Measurements from ENCODE around the gene SSBP3. TPM values are rescaled to one million over a fixed set of nuclear protein-coding genes. Genes with fewer than 3 reads are reported as not detected.

SSBP3 gene
- total RNA-seq, 1 donor from 2014 or later: 51.0 TPM

- H3K27me3 ChIP-seq: no peaks in the 10 kb centered on the region
- no peak overlapping the region for H3K27ac ChIP-seq
- H3K9me3 ChIP-seq: no peaks in the 10 kb centered on the region
- TF ChIP-seq, protein P1, sequence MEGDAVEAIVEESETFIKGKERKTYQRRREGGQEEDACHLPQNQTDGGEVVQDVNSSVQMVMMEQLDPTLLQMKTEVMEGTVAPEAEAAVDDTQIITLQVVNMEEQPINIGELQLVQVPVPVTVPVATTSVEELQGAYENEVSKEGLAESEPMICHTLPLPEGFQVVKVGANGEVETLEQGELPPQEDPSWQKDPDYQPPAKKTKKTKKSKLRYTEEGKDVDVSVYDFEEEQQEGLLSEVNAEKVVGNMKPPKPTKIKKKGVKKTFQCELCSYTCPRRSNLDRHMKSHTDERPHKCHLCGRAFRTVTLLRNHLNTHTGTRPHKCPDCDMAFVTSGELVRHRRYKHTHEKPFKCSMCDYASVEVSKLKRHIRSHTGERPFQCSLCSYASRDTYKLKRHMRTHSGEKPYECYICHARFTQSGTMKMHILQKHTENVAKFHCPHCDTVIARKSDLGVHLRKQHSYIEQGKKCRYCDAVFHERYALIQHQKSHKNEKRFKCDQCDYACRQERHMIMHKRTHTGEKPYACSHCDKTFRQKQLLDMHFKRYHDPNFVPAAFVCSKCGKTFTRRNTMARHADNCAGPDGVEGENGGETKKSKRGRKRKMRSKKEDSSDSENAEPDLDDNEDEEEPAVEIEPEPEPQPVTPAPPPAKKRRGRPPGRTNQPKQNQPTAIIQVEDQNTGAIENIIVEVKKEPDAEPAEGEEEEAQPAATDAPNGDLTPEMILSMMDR (IDR thresholded peaks at IDR 0.05): no peak
- no peak overlapping the region for H3K4me3 ChIP-seq
- intact Hi-C loops (cut with DNase I): no loop called here
- peaks cover 0 to 3% of the 10 kb centered on the region in 2 donors for H3K36me3 ChIP-seq
- peaks cover 4 to 19% of the 10 kb centered on the region in 2 donors for H3K4me1 ChIP-seq
- DNase-seq (ENCODE audit: low spot score in 2 of 2): no peak
These were observed 47.6 kb downstream of the SSBP3 start for GRCh38 chr1:54358503-54359168.

GRCh38 chr1:54357967-54358366 lies 48.2 kb downstream of the SSBP3 start:
- Histone ChIP-seq H3K9me3 (no peaks in the 10 kb centered on the region), H3K4me3 (no peak overlapping the region), H3K27me3 (no peaks in the 10 kb centered on the region), H3K36me3 (peaks cover 0 to 3% of the 10 kb centered on the region in 2 donors), H3K27ac (no peak overlapping the region), H3K4me1 (peaks cover 4 to 19% of the 10 kb centered on the region in 2 donors)
- intact Hi-C loops (cut with DNase I): no loop called here
- no peak for DNase-seq (ENCODE audit: low spot score in 2 of 2)
- TF ChIP-seq, protein P1 (IDR thresholded peaks at IDR 0.05): no peak

- H3K4me3 ChIP-seq: no peak overlapping the region
- no peaks in the 10 kb centered on the region for H3K27me3 ChIP-seq
- intact Hi-C loops (cut with DNase I): no loop called here
- no peak overlapping the region for H3K27ac ChIP-seq
- no peaks in the 10 kb centered on the region for H3K9me3 ChIP-seq
- TF ChIP-seq, protein P1 (IDR thresholded peaks at IDR 0.05): no peak
- DNase-seq (ENCODE audit: low spot score in 2 of 2): no peak
- peaks cover 0 to 3% of the 10 kb centered on the region in 2 donors for H3K36me3 ChIP-seq
- peaks cover 4 to 22% of the 10 kb centered on the region in 2 donors for H3K4me1 ChIP-seq
These were observed 49.5 kb downstream of the SSBP3 start for GRCh38 chr1:54356680-54357147.

DNA sequence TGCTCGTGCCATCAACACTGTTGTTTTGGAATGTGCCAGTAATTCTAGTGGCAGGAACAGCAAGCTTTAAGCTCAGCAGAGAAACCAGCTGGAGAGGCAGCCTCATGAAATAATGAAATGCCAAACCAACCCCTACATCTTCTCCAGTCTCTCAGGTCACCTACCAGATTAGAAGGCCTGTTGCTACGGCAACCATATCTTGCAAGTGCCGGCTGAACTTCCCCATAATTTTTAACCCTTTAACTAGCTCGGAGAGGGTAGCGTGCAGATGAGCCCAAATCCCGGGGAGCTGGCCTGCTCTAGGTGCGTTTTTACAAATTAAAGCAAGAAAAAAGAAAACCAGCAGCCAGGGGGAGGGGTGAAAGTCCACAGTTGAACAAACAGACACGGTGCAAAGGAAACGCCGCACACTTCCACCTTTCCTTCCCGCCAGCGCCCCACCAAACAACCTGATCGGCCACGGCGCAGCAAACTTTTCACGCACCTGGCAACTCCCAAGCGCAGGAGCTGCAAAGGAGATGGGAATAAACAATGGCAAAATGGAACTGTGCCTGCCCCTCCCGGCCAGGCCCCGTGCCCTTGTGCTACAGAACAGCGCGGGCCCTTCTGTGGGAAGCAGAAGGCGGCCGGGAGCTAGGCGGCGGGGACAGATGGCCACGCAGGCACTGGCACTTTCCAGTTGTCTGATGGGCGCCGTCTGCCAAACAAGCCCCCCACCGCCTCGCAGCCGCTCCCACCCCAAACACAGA lies 50.1 kb downstream of the SSBP3 start:
- Histone ChIP-seq H3K4me3 (no peak overlapping the region), H3K27ac (no peak overlapping the region), H3K9me3 (no peaks in the 10 kb centered on the region), H3K36me3 (peaks cover 0 to 3% of the 10 kb centered on the region in 2 donors), H3K4me1 (peaks cover 4 to 26% of the 10 kb centered on the region in 2 donors), H3K27me3 (no peaks in the 10 kb centered on the region)
- DNase-seq (ENCODE audit: low spot score in 2 of 2): no peak
- intact Hi-C loops (cut with DNase I): no loop called here
- TF ChIP-seq, protein P1 (IDR thresholded peaks at IDR 0.05): no peak

DNA sequence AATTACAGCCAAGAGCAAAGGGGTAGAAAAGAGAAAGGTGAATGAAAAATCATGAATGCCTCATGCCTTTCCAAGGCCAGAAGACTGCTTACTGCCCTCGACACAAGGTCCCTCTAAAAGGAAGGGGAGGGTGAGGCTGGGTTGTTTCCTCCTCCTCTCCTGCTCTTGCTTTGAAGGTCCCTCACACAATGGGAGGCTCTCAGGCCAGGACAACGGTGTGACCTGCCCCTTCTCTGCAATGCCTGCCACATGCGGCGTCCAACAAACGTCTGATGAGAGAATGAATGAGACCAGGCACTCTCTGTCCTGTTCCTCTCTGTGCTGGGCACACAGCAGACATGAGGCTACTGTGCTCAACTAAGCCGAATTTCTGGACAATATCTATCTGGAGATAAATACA lies 51.3 kb downstream of the SSBP3 start:
- Histone ChIP-seq H3K4me3 (no peak overlapping the region), H3K9me3 (no peaks in the 10 kb centered on the region), H3K36me3 (peaks cover 0 to 3% of the 10 kb centered on the region in 2 donors), H3K27ac (peak overlapping the region in 1 of 2 donors; percentile 10), H3K4me1 (peaks cover 4 to 33% of the 10 kb centered on the region in 2 donors), H3K27me3 (no peaks in the 10 kb centered on the region)
- intact Hi-C loops (cut with DNase I): loop anchor here (5.0 kb wide), 1 partner anchor 47 kb away; no protein-coding TSS in a partner anchor
- TF ChIP-seq, protein P1 (IDR thresholded peaks at IDR 0.05): no peak
- DNase-seq (ENCODE audit: low spot score in 2 of 2): no peak
